NOMO-1 (cell line): ENCODE measurements around the gene MMP12.

Experiments used
- DNase-seq, 2 experiments: peaks; one replicate each; lab custom pipeline; 2025; ENCODE audit not compliant: unreplicated experiment in 2 of 2; lab: John Stamatoyannopoulos, UW

MMP12 gene

GRCh38 chr11:102850973-102851745, 23.6 kb downstream of the MMP12 start:
- no peak for DNase-seq

DNA sequence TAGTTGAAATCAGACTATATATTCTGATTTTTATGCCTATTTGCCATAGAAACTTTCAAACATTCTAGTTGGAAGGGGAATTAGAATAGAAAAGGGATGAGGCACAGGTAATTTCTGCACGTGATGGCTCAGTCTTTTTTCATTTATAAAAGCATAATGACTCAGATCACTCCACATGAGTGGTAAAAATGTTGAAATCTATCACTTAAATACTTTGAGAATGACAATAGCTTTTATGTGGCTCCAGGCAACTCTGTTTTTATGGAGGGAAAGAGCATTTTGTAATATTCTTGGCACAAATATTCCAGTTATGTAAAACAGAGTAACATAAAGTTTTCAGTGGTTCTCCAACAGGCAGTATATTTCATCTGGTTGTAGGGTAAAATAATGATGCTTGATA, 25.5 kb downstream of the MMP12 start:
- DNase-seq = no peak

DNA sequence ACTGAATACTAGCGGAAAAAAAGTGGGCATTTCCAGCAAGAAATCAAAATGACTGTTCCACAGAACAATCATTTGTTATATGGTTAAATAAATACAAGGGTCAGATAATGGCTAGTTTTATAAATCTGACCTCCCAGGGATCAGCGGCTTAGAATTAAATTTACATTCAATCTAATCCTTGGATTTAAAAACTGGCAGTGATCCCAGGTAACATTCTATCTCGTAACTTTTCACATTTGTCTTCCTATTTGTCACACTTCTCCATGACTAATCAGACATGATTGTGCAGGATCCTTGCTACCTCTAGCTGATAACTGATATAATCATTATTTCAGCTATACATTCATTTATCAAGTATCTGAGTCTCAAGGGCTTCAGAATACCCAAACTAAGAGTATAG, 28.5 kb downstream of the MMP12 start:
- no peak for DNase-seq

DNA sequence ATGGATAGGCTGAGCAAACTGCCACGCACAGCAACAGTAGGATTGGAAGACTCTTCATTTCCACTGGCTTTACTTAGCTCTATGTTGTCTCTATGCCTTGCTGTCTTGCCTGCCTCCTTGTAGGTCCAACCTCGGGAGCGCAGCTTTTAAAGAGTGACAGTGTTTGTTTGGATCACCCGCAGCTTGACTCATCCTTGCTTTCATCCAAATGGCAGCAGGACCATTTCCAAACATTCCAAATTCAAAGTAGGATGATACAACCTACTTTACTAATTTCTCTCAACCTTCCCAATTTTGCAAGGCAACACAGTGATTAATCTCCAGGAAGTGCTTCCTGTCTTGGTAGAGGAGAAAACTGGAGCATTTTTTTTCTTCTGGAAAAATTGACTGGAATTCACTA, 31.3 kb downstream of the MMP12 start, which contains the start of gene MMP3:
MMP3 (minus strand) TSS at position 121 of the 400 bp plus-strand sequence; CDS start at position 58, 63 bp downstream.
- DNase-seq = no peak

DNA sequence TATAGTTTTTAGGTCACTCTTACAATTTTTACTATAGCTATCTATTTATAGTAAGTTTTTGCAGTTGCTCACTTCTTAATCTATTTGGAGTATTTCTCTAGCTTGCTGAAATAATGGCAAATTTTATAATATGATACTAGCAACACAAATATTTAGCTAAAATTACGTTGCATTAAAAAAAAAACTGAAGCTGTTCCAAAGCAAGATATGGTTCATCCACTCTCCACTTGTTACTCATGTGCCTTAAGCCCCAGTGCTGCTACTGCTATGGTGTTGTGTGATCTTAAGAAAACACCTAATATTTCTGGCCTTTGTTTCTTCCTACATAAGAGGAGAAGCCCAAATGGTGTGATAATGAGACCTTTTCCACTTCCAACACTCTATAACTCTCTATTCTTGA, 31.9 kb downstream of the MMP12 start:
- no peak for DNase-seq

GRCh38 chr11:102840018-102840417, 34.8 kb downstream of the MMP12 start:
- no peak for DNase-seq

GRCh38 chr11:102837646-102838045, 37.1 kb downstream of the MMP12 start:
- no peak for DNase-seq

GRCh38 chr11:102837156-102837555, 37.6 kb downstream of the MMP12 start:
- no peak for DNase-seq

DNA sequence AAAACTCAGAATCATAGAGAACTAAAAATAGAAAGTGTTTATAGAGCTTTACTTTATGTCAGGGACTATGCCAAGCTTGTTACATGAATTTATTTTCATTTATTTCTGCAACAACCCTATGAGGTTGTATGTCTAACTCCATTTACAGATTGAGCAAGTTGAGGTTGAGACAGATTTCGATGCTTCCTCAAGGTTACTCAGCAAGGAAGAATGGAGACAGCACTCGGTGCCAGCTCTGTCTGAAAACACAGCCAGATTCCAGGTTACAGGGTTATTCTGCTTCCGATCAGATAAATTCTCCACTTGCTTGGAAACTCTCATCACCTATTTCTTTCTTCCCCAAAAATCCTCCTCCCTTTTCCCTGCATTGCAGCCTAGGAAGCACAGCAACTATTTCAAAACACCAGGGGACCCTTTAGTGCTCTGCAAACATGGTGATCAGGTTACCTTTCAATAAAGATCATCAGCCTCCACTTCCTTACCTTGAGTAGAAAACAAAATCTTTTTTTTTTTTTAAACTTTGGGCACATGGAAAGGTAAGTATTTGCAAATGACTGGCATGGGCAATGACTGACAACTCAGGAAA, 38.4 kb downstream of the MMP12 start:
- no peak for DNase-seq

DNA sequence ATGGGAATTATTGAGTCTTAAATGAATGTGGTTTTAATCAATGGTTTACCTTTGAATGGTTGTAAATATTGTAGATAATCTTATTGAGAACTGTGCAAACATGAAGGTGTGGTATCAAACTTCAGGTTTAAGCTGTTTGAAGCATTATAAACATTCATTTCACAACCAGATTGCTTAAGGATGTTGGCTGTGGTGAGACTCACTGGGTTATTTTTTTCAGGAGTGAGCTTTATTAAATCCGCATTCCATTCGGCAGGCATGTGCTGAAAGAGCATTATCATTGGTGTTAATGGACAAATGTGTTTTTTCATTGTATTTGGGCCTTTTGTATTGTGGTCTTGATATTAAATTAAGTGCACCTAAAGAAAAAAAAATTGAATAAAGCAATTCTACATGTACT, 41.1 kb downstream of the MMP12 start:
- no peak for DNase-seq

GRCh38 chr11:102832612-102833011, 42.2 kb downstream of the MMP12 start:
- DNase-seq = no peak

DNA sequence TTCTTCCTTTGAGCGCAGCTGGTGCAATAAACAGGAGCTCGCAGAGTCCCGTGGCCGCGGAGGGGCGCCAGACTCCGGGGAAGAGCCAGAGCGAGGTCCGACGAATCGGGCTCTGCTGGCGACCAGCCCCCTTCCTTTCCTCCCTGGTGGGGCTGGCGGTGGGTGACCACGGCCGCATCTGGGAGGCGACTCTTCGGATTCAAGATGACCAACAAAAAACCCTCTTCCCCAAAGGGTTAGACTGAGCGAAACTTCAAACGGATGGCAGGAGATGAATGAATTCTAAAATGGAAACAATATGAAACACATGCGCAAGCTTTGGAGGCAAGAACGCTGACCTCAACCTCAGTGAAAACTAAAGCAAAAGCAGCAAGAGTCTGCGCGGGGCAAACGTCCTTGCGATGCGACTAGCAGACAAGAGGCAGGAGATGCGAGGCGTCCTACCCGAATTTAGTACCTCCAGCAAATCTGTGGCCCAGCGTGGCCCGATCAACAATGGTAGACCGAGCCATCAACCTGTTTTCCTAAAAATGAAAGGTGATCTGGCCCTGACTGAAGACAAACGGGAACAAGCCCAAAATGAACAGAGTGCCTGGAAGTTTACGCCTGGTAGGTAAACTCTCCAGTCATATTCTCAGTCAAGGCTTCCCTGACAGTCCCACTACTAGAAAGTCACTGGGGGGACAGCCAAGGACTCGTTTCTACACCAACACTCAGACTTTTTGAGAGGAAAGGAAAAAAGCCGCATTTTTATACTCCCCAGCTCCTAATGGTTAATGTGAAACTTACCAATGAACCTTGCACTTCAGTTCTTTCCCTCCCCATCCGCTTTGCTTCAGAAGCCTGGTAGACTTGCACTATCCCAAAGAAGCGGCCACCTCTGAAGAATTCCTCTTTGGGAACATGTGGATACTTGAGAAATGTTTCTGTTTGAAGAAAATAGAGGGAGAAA, 43.0 kb downstream of the MMP12 start:
- peak; percentile 14 to 31 for DNase-seq

GRCh38 chr11:102831128-102831488, 43.7 kb downstream of the MMP12 start:
- DNase-seq = no peak

DNA sequence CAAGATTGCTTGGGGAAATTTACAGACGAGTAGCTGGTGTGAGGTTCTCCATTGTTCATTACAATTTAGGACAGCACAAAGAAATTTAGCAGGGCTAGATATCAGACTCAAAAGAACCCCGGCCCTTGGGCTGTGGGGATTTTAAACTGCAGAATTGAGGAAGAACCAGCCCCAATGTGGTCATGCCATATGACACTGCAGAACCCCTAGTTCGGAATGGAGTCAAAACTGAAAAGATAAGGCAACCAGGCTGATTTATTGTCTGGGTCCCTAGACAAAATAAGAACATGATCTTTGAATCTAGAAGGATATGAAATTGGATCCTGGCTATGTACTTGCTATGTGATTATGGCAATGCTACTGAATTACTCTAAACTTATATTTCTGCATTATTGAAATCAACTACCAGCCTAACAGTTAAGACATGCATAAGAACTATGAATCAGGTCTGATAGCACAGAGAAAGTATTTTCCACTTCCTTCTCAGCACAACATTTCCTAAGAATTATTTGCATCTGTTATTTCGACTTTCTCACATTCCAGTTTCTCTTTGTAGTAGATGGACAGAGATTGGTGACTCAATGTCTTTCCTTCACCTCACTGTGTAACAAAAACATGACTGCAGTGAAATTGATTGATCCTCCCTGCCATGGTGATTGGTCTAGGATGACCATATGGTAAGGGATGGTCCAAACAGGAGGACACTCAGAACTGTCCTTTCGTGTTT, 44.6 kb downstream of the MMP12 start:
- DNase-seq = no peak

- no peak for DNase-seq
Measured at GRCh38 chr11:102829316-102830000, 45.3 kb downstream of the MMP12 start.

DNA sequence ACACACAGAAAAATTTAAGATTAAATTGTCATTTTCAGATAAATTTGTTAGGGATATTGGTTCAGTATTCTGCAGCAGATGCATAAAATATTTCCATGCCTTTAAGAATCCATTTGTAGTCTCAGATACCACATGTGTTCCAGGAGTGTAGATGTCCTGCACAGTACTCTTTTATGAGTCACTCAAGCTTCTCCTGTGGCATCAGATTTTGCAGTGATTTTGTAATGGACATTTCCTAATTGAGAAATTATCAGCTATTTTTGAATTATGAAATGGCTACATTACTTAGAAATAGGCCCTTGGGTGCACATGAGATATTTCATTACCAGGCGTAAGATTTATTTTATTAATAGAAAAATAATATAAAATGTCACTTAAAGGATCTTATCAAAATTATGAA, 50.2 kb downstream of the MMP12 start:
- no peak for DNase-seq

DNA sequence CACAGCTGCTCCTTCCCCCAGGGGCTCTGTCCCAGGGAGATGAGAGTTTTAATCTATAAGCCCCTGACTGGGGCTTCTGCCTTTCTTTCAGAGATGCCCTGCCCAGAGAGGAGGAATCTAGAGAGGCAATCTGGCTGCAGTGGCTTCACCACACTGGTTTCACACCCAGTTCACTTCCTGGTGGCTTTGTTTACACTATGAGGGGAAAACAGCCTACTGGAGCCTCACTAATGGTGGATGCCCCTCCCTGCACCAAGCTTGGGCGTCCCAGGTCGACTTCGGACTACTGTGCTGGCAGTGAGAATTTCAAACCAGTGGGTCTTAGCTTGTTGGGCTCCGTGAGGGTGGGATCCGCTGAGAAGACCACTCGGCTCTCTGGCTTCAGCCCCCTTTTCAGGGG, 55.3 kb downstream of the MMP12 start:
- no peak for DNase-seq

DNA sequence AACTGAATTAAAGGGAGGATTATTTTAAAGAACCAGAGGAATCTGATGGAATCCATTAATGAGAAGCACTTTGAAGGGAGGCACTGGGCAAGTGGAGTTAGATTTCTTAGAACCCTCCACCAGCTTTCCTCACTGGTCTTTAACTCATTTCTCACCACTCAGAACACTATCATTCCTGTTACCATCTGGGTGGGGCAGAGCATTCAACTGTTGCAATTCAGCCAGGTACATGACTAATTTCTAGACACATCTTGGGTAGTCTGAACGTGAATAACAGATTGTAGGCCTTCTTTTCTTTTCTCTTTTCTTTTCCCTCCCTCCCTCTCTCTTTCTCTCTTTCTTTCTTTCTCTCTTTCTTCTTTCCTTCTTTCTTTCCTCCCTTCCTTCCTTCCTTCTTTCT, 61.3 kb downstream of the MMP12 start:
- no peak for DNase-seq
